Spleen (tissue), 11 donors: ENCODE measurements around the gene ATG7. TPM values are rescaled to one million over a fixed set of nuclear protein-coding genes. Genes with fewer than 3 reads are reported as not detected.

Experiments
- DNase-seq: peaks from one replicate; pipeline ENCODE4 v3.0.0-alpha.2; 2020
- H3K27ac ChIP-seq, 8 donors: fragments of 200-600 bp; sonication (generic) in 7 of 8; 1 replicate in 4 of 8; 2 replicates in 4 of 8; pipeline versions ENCODE4 v1.5.0 to v1.8.0; 2016 to 2021; ENCODE audit warnings: inconsistent platforms in 4 of 8, mild to moderate bottlenecking in 4 of 8, moderate library complexity in 1 of 8
- H3K27me3 ChIP-seq, 7 donors: fragments of 200-600 bp; sonication (generic) in 6 of 7; replicated peaks in 1 of 7; 1 replicate in 4 of 7; 2 replicates in 3 of 7; pipeline versions ENCODE4 v1.5.0 to v1.8.0; 2016 to 2021; ENCODE audit warnings: inconsistent platforms in 3 of 7, mild to moderate bottlenecking in 1 of 7
- H3K36me3 ChIP-seq, 6 donors: fragments of 200-600 bp; sonication (generic) in 5 of 6; 1 replicate in 4 of 6; 2 replicates in 2 of 6; pipeline versions ENCODE4 v1.5.0 to v1.8.0; 2016 to 2021; ENCODE audit warnings: inconsistent platforms in 2 of 6
- H3K4me1 ChIP-seq, 6 donors: fragments of 200-600 bp; sonication (generic) in 5 of 6; 1 replicate in 3 of 6; 2 replicates in 3 of 6; pipeline versions ENCODE4 v1.5.0 to v1.8.0; 2016 to 2021; ENCODE audit warnings: inconsistent platforms in 3 of 6
- H3K4me3 ChIP-seq, 8 donors: fragments of 200-600 bp; sonication (generic) in 7 of 8; 1 replicate in 4 of 8; 2 replicates in 4 of 8; pipeline versions ENCODE4 v1.5.0 to v1.8.0; 2016 to 2021; ENCODE audit warnings: inconsistent platforms in 4 of 8, mild to moderate bottlenecking in 4 of 8, moderate library complexity in 2 of 8
- H3K9me3 ChIP-seq, 8 donors: fragments of 200-600 bp; sonication (generic) in 7 of 8; 1 replicate in 4 of 8; 2 replicates in 4 of 8; pipeline versions ENCODE4 v1.5.0 to v1.8.0; 2016 to 2021; ENCODE audit warnings: inconsistent platforms in 4 of 8
- CTCF ChIP-seq, 11 experiments: fragments of 200-600 bp in 7 of 11; fragments of 450-650 bp in 4 of 11; sonication (generic) in 4 of 11; IDR thresholded peaks in 8 of 11; conservative IDR thresholded peaks in 3 of 11; 1 replicate in 7 of 11; 2 replicates in 4 of 11; pipeline versions ENCODE4 v1.4.0 to v1.8.0; 2016 to 2021; ENCODE audit warnings: antibody characterized with exemption in 11 of 11, inconsistent platforms in 4 of 11, mild to moderate bottlenecking in 1 of 11
- POLR2A ChIP-seq, 3 donors: fragments of 450-650 bp; IDR thresholded peaks; one replicate each; pipeline ENCODE4 v1.5.1; 2017; ENCODE audit warnings: antibody characterized with exemption in 3 of 3, mild to moderate bottlenecking in 1 of 3
- POLR2AphosphoS5 ChIP-seq, 3 donors: sonication (generic); formaldehyde crosslinking; IDR thresholded peaks; one replicate each; pipeline ENCODE4 v1.5.1; 2017; ENCODE audit warnings: antibody characterized with exemption in 3 of 3
- WGBS, 5 donors: extraction: QIAGEN DNeasy Blood & Tissue Kit in 3 of 5; methylation state at CpG; one replicate each; pipeline versions ENCODE4 v1.1.5 to v1.1.7; 2013 to 2018; 5-methylcytosine and 5-hydroxymethylcytosine counted together
- intact Hi-C: fragments of 100-400 bp; cut with DNase I; formaldehyde crosslinking; loops from one replicate; pipeline ENCODE4 v1.15.0; 2023; ENCODE audit warnings: low total_unique reads
- polyA plus RNA-seq, 3 donors: library from polyadenylated mRNA; stranded (reverse); fragments of 200-250 nt; gene quantifications; one replicate each; pipeline ENCODE4 v1.2.1, GENCODE V29; 2013
- total RNA-seq, 7 donors: library from RNA; depleted of rRNA in 3 of 7; stranded (reverse); fragments of >200 nt in 3 of 7; fragmentation: NEBNext Ultra II Directional in 4 of 7; extraction: Animal tissue kit (Norgen Biotek cat#: 25700) in 4 of 7; gene quantifications; one replicate each; pipeline versions ENCODE4 v1.1.0 to v1.2.1, GENCODE V29; 2016 to 2021
- donor health status: healthy with polysubstance abuse.
- donor health status: DM: no; HTN: no; CAD: no; lungs with moderate emphysema.
- donor health status: DM: no; HTN: no; CAD: no.
- donor health status: Bipolar disorder and iron deficiency.
- donor health status: healthy.
- donor health status: DM: no; HTN: no; CAD: no.
- donor health status: DM: yes; HTN: yes; CAD: no.

The ATG7 gene
- total and polyA plus RNA-seq, 10 donors = 7.5 to 114 (median 77.1) TPM

GRCh38 chr3:11574981-11575669 lies 302.9 kb downstream of the ATG7 start:
- Histone ChIP-seq H3K4me3 (no peak overlapping the region), H3K9me3 (no peaks in the 10 kb centered on the region), H3K27ac (peak overlapping the region in 4 of 8 donors; percentile 20 to 42 (median 37)), H3K27me3 (no peaks in the 10 kb centered on the region), H3K4me1 (peaks cover 0 to 55% (median 25%) of the 10 kb centered on the region in 6 donors), H3K36me3 (peaks cover 0 to 42% (median 8%) of the 10 kb centered on the region in 6 donors)
- WGBS, 5 donors = 77 to 91% (median 85%) methylated on average over 20 of the region's 20 CpGs
- DNase-seq = no peak
- intact Hi-C loops = no loop called here
- TF ChIP-seq POLR2A (IDR thresholded peaks at IDR 0.05) = no peak
- peak in 2 of 3 donors; percentile 35 to 37 for TF ChIP-seq POLR2AphosphoS5 (IDR thresholded peaks at IDR 0.05)

GRCh38 chr3:11575677-11576076 lies 303.5 kb downstream of the ATG7 start:
- Histone ChIP-seq H3K4me1 (peaks cover 0 to 55% (median 23%) of the 10 kb centered on the region in 6 donors), H3K4me3 (no peak overlapping the region), H3K27ac (no peak overlapping the region), H3K36me3 (peaks cover 0 to 41% (median 8%) of the 10 kb centered on the region in 6 donors), H3K9me3 (no peaks in the 10 kb centered on the region), H3K27me3 (no peaks in the 10 kb centered on the region)
- DNase-seq = no peak
- intact Hi-C loops = no loop called here
- TF ChIP-seq POLR2AphosphoS5 (IDR thresholded peaks at IDR 0.05) (no peak), POLR2A (IDR thresholded peaks at IDR 0.05) (no peak), CTCF (IDR thresholded peaks at IDR 0.05 in 8 of 11, conservative IDR thresholded peaks at IDR 0.05 in 3 of 11) (no peak)
- 84 to 96% (median 92%) methylated on average over 10 of the region's 10 CpGs for WGBS, 5 donors

- no peaks in the 10 kb centered on the region for H3K9me3 ChIP-seq
- intact Hi-C loops = no loop called here
- peaks cover 0 to 55% (median 21%) of the 10 kb centered on the region in 6 donors for H3K4me1 ChIP-seq
- DNase-seq = no peak
- no peak overlapping the region for H3K4me3 ChIP-seq
- H3K27ac ChIP-seq = peak overlapping the region in 1 of 8 donors; percentile 26
- H3K27me3 ChIP-seq = no peaks in the 10 kb centered on the region
- WGBS, 5 donors = 68 to 74% (median 70%) methylated on average over 9 of the region's 9 CpGs
- H3K36me3 ChIP-seq = peaks cover 0 to 41% (median 8%) of the 10 kb centered on the region in 6 donors
- TF ChIP-seq POLR2AphosphoS5 (IDR thresholded peaks at IDR 0.05) (peak in 1 of 3 donors; percentile 16), POLR2A (IDR thresholded peaks at IDR 0.05) (no peak), CTCF (IDR thresholded peaks at IDR 0.05 in 8 of 11, conservative IDR thresholded peaks at IDR 0.05 in 3 of 11) (no peak)
These were observed 304.3 kb downstream of the ATG7 start for GRCh38 chr3:11576453-11576852.

GRCh38 chr3:11578169-11578568 lies 306.0 kb downstream of the ATG7 start:
- H3K36me3 ChIP-seq = peaks cover 0 to 34% (median 8%) of the 10 kb centered on the region in 6 donors
- TF ChIP-seq POLR2A (IDR thresholded peaks at IDR 0.05) (no peak), CTCF (IDR thresholded peaks at IDR 0.05 in 8 of 11, conservative IDR thresholded peaks at IDR 0.05 in 3 of 11) (no peak), POLR2AphosphoS5 (IDR thresholded peaks at IDR 0.05) (no peak)
- no peaks in the 10 kb centered on the region for H3K27me3 ChIP-seq
- H3K4me1 ChIP-seq = peaks cover 11 to 65% (median 34%) of the 10 kb centered on the region in 6 donors
- intact Hi-C loops = no loop called here
- H3K27ac ChIP-seq = no peak overlapping the region
- no peak overlapping the region for H3K4me3 ChIP-seq
- H3K9me3 ChIP-seq = no peaks in the 10 kb centered on the region
- no peak for DNase-seq
- WGBS, 5 donors = 84 to 90% (median 86%) methylated on average over 8 of the region's 8 CpGs
